Measurements from ENCODE around the gene RAB27B. TPM values are rescaled to one million over a fixed set of nuclear protein-coding genes. Genes with fewer than 3 reads are reported as not detected.
A peak's percentile ranks its signal among the peaks of the same experiment; 100 is the strongest.

RAB27B gene
- total and polyA plus RNA-seq, 8 donors: 1.8 to 102 (median 17.0) TPM

GRCh38 chr18:54879691-54880090 is 51.4 kb downstream of the RAB27B start:
- 65 to 80% (median 74%) methylated on average over 4 of the region's 4 CpGs for WGBS, 5 donors
- Histone ChIP-seq H3K36me3 (peaks cover 0 to 17% (median 10%) of the 10 kb centered on the region in 4 donors), H3K4me1 (peaks cover 0 to 30% (median 8%) of the 10 kb centered on the region in 4 donors), H3K9me3 (no peaks in the 10 kb centered on the region), H3K4me3 (no peak overlapping the region), H3K27ac (no peak overlapping the region), H3K27me3 (no peaks in the 10 kb centered on the region)
- no peak for DNase-seq
- intact Hi-C loops (cut with DNase I; ENCODE audit: low total_unique reads): no loop called here
- TF ChIP-seq EP300 (IDR thresholded peaks at IDR 0.05): no peak

- DNase-seq: peak in 1 of 2 donors; percentile 69
- Histone ChIP-seq H3K4me3 (no peak overlapping the region), H3K4me1 (peaks cover 0 to 30% (median 8%) of the 10 kb centered on the region in 4 donors), H3K27me3 (no peaks in the 10 kb centered on the region), H3K27ac (peak overlapping the region in 1 of 5 donors; percentile 5), H3K9me3 (no peaks in the 10 kb centered on the region), H3K36me3 (peaks cover 0 to 22% (median 15%) of the 10 kb centered on the region in 4 donors)
- 58 to 85% (median 69%) methylated on average over 5 of the region's 5 CpGs for WGBS, 5 donors
- TF ChIP-seq POLR2AphosphoS5 (IDR thresholded peaks at IDR 0.05) (peak in 1 of 3 donors; percentile 38), EP300 (IDR thresholded peaks at IDR 0.05) (no peak), CTCF (IDR thresholded peaks at IDR 0.05) (no peak), POLR2A (IDR thresholded peaks at IDR 0.05) (no peak)
- intact Hi-C loops (cut with DNase I; ENCODE audit: low total_unique reads): no loop called here
Observed at GRCh38 chr18:54880395-54881105, 52.3 kb downstream of the RAB27B start.

DNA sequence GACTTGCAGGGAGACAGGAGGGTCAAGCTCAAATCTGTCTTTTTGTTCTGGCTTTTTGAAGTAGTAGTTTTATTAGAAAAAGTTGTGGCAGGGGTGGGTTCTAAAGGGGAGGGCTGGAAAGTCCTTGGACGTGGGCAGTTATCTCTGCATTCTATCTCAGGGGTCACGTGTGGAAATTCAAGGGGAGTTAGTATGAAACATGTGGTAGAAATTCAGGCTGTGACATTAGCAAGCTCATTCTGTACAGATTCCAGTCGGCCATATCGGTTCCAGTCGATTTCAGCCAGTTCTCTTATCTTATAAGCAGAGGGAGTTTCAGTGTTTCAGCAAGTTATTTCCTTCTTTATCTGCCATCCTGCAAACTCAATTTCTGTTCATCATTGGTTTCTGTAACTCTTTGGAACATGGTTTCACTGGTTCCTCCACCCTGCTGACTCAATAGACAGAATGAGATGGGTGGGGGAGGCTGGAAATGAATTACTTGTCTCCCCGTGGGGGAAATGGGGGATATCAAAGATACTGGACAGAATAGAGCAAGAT is 53.0 kb downstream of the RAB27B start:
- H3K4me1 ChIP-seq: peaks cover 0 to 30% (median 8%) of the 10 kb centered on the region in 4 donors
- no peak overlapping the region for H3K4me3 ChIP-seq
- peaks cover 0 to 25% (median 16%) of the 10 kb centered on the region in 4 donors for H3K36me3 ChIP-seq
- peak overlapping the region in 1 of 5 donors; percentile 5 for H3K27ac ChIP-seq
- WGBS, 5 donors: 43 to 64% (median 47%) methylated on average over 6 of the region's 6 CpGs
- H3K27me3 ChIP-seq: no peaks in the 10 kb centered on the region
- peak in 1 of 2 donors; percentile 26 for DNase-seq
- no peaks in the 10 kb centered on the region for H3K9me3 ChIP-seq
- TF ChIP-seq EP300 (IDR thresholded peaks at IDR 0.05): no peak
- TF ChIP-seq POLR2A (IDR thresholded peaks at IDR 0.05): no peak
- TF ChIP-seq POLR2AphosphoS5 (IDR thresholded peaks at IDR 0.05): no peak
- TF ChIP-seq CTCF (IDR thresholded peaks at IDR 0.05): no peak
- intact Hi-C loops (cut with DNase I; ENCODE audit: low total_unique reads): no loop called here

- no peak for DNase-seq
- WGBS, 5 donors: 41 to 72% (median 57%) methylated on average over 4 of the region's 4 CpGs
- TF ChIP-seq CTCF (IDR thresholded peaks at IDR 0.05): no peak
- peaks cover 0 to 25% (median 16%) of the 10 kb centered on the region in 4 donors for H3K36me3 ChIP-seq
- intact Hi-C loops (cut with DNase I; ENCODE audit: low total_unique reads): no loop called here
- H3K27me3 ChIP-seq: no peaks in the 10 kb centered on the region
- no peak overlapping the region for H3K4me3 ChIP-seq
- peaks cover 0 to 30% (median 8%) of the 10 kb centered on the region in 4 donors for H3K4me1 ChIP-seq
- H3K9me3 ChIP-seq: no peaks in the 10 kb centered on the region
- H3K27ac ChIP-seq: no peak overlapping the region
Observed at GRCh38 chr18:54882318-54882717, 54.0 kb downstream of the RAB27B start.
